GM18511 (cell line): Measurements from ENCODE around the gene PPP1R2C.

ENCODE experiments used
- ATAC-seq: cut with Tn5 transposase; IDR thresholded peaks from one replicate; pipeline ENCODE4 v1.9.1; 2021; ENCODE audit warnings: mild to moderate bottlenecking, moderate library complexity; ENCODE audit not compliant: unreplicated experiment

The PPP1R2C gene

GRCh38 chrX:42751573-42751972 is 26.4 kb downstream of the PPP1R2C start:
- ATAC-seq: no peak

GRCh38 chrX:42748067-42748850 is 29.7 kb downstream of the PPP1R2C start:
- ATAC-seq: no peak

- ATAC-seq: no peak
These were observed 31.4 kb downstream of the PPP1R2C start for GRCh38 chrX:42746606-42747005.

- no peak for ATAC-seq
These were observed 37.5 kb downstream of the PPP1R2C start for GRCh38 chrX:42740456-42740855.

GRCh38 chrX:42739741-42740140 is 38.2 kb downstream of the PPP1R2C start:
- ATAC-seq: no peak

GRCh38 chrX:42739258-42739657 is 38.7 kb downstream of the PPP1R2C start:
- ATAC-seq: no peak

- ATAC-seq: no peak
These were observed 39.4 kb downstream of the PPP1R2C start for GRCh38 chrX:42738552-42738951.

- no peak for ATAC-seq
These were observed 42.7 kb downstream of the PPP1R2C start for GRCh38 chrX:42735250-42735649.

GRCh38 chrX:42732506-42732905 is 45.5 kb downstream of the PPP1R2C start:
- ATAC-seq: no peak
